PFSK-1 (cell line): ENCODE measurements around the gene GFY. TPM values are rescaled to one million over a fixed set of nuclear protein-coding genes. Genes with fewer than 3 reads are reported as not detected.

Experiments used
- FOXP2 ChIP-seq: optimal IDR thresholded peaks from 2 replicates; pipeline ENCODE3; 2011; ENCODE audit warnings: borderline replicate concordance, control low read depth, inconsistent platforms; ENCODE audit not compliant: insufficient read depth; ENCODE audit errors: extremely low read length, extremely low read depth
- POLR2AphosphoS5 ChIP-seq: IDR thresholded peaks from 2 replicates; pipeline ENCODE4 v1.6.1; 2012; ENCODE audit warnings: low read depth, mild to moderate bottlenecking, control low read depth, low read length, moderate library complexity
- SIN3A ChIP-seq: IDR thresholded peaks from 2 replicates; pipeline ENCODE4 v1.6.1; 2012; ENCODE audit warnings: mild to moderate bottlenecking, low read length, moderate library complexity, borderline replicate concordance; ENCODE audit not compliant: insufficient read depth
- TAF1 ChIP-seq: IDR thresholded peaks from 2 replicates; pipeline ENCODE4 v1.6.1; 2012; ENCODE audit warnings: low read length, control low read depth, borderline replicate concordance; ENCODE audit not compliant: insufficient read depth
- polyA plus RNA-seq: library from polyadenylated mRNA; unstranded; fragments of >200 nt; gene quantifications from one replicate; pipeline ENCODE4 v1.2.1, GENCODE V29; 2012; ENCODE audit warnings: low read depth, missing spikeins; ENCODE audit not compliant: insufficient read length
- TF ChIP-seq, protein P1 (sequence below), 2 experiments: IDR thresholded peaks; 2 replicates each; pipeline versions ENCODE4 v1.6.1 to v1.8.0; 2011 to 2012; ENCODE audit warnings: low read depth in 2 of 2, low read length in 2 of 2, control low read depth in 1 of 2, inconsistent platforms in 1 of 2, mild to moderate bottlenecking in 1 of 2, moderate library complexity in 1 of 2; ENCODE audit not compliant: insufficient read depth in 1 of 2

GFY gene, protein sequence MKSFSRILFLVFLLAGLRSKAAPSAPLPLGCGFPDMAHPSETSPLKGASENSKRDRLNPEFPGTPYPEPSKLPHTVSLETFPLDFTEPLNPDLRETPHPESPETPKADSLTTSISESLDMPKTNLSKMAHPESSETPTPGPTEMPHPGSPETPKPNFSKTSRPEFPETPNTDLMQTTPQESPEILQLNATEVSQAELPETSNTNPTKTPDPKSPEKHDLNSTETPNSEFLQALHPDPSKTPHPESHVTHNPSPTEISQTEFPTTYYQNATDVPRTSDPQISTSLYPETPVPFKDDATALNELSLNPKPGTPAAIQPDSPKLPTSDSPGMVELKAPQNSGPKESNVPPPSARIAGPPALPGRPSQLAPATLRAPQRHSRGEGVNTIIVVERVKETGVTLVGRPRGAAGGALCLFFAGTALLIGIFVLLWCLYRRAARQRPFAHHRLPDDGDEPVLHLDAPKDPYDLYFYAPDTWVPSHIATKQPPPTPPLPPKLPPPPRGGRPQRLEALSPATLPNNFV
- polyA plus RNA-seq, result not detected

DNA sequence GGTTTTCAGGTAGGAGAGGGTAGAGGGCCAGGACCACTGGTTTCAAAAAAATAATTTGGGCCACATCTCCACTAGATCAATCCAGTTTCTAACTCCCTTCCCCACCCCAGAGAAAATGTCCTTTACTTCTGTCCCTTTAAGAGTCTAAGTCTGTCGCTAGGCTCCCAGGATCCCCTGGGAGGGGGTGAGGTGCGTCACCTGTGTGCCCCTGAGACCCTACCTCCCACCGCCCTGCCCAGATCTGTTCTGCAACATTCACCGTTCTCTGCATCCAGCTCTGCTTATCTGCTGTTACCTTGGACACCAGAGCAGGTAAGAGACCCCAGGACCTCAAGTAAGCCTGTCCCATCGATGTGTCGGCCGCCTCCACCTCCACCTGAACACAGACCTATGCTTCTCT is at the start of gene GFY:
Gene GFY (plus strand): TSS at position 211 of the 400 bp plus-strand sequence. CDS start 1,043 bp downstream, outside the sequence.
- TF ChIP-seq SIN3A, result no peak
- TF ChIP-seq POLR2AphosphoS5, result no peak

DNA sequence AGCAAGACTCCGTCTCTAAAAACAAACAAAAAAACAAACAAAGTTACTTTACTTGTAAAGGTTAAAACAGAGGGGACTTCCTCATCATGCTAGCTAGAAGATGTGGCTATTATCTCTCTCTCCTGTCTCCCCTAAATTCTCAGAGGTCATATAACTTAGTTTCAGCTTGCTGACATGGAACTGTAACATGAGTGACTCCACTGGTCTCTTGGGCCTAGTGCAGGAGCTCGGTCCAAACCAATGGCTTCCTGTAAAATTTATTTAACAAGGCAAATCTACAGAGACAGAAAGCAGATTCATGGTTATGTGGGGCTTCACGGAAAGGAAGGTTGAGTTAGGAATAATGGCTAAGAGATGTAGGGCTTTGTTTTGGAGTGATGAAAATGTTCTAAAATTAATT is 46.7 kb upstream of the GFY start:
- TF ChIP-seq SIN3A (no peak), TAF1 (no peak), FOXP2 (no peak), POLR2AphosphoS5 (no peak)
- TF ChIP-seq, protein P1, sequence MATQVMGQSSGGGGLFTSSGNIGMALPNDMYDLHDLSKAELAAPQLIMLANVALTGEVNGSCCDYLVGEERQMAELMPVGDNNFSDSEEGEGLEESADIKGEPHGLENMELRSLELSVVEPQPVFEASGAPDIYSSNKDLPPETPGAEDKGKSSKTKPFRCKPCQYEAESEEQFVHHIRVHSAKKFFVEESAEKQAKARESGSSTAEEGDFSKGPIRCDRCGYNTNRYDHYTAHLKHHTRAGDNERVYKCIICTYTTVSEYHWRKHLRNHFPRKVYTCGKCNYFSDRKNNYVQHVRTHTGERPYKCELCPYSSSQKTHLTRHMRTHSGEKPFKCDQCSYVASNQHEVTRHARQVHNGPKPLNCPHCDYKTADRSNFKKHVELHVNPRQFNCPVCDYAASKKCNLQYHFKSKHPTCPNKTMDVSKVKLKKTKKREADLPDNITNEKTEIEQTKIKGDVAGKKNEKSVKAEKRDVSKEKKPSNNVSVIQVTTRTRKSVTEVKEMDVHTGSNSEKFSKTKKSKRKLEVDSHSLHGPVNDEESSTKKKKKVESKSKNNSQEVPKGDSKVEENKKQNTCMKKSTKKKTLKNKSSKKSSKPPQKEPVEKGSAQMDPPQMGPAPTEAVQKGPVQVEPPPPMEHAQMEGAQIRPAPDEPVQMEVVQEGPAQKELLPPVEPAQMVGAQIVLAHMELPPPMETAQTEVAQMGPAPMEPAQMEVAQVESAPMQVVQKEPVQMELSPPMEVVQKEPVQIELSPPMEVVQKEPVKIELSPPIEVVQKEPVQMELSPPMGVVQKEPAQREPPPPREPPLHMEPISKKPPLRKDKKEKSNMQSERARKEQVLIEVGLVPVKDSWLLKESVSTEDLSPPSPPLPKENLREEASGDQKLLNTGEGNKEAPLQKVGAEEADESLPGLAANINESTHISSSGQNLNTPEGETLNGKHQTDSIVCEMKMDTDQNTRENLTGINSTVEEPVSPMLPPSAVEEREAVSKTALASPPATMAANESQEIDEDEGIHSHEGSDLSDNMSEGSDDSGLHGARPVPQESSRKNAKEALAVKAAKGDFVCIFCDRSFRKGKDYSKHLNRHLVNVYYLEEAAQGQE (IDR thresholded peaks at IDR 0.05; ENCODE audit: insufficient read depth in 1 of 2, low read depth in 2 of 2, low read length in 2 of 2), result no peak

DNA sequence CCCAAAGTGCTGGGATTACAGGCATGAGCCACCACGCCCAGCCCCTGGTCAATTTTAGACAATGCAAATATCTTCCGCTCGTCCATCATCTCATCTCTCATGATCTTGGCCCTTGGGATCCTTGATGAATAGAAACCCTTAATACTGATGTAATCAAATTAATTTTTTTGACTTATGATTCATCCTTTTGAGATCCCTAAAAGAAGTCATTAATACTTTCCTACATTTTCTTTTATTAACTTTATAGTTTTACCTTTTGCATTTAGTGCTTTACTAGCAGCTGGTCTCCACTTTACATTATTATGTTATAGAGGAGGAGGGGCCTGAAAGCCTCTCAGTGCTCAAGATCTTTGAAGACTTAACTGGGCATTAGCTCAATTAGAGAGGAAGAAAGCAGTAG is 44.8 kb upstream of the GFY start:
- TF ChIP-seq POLR2AphosphoS5, result no peak
- TF ChIP-seq SIN3A, result no peak
- TF ChIP-seq, protein P1 (IDR thresholded peaks at IDR 0.05; ENCODE audit: insufficient read depth in 1 of 2, low read depth in 2 of 2, low read length in 2 of 2), result no peak
- TF ChIP-seq TAF1, result no peak
- TF ChIP-seq FOXP2, result no peak

DNA sequence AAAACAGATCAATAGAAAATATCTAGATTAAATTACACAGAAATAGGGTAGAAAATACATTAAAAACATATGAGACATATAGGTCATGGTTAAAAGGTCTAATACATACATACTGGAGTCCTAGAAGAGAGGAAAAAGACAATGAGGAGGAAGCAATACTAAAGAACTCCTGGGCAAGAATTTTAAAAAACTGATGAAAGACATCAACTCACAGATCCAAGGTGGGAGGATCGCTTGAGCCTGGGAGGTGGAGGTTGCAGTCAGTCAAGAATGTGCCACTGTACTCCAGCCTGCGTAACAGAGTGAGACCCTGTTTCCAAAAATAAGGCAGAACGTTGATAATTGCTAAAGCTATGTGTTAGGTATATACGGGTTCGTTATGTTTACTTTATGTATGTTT is 42.5 kb upstream of the GFY start:
- no peak for TF ChIP-seq POLR2AphosphoS5
- TF ChIP-seq FOXP2, result no peak
- no peak for TF ChIP-seq TAF1
- TF ChIP-seq, protein P1 (IDR thresholded peaks at IDR 0.05; ENCODE audit: insufficient read depth in 1 of 2, low read depth in 2 of 2, low read length in 2 of 2), result no peak
- no peak for TF ChIP-seq SIN3A

DNA sequence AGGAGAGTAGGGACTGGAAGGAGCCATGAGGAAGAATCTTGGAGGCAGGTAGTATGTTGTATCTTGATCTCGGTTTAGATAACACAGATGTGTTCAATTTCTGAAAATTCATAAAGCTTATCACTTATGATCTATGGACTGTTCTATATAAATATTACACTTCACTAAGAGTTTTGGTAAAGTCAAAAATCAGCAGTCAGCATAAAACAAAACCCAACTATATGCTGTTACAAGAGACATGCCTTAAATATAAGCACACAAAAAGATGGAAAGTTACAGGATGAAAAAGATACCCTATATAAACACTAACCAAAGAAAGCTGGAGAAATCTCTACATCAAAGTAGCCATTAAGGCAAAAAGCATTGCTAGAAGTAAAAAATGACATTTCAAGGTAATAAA is 41.6 kb upstream of the GFY start:
- no peak for TF ChIP-seq TAF1
- no peak for TF ChIP-seq POLR2AphosphoS5
- TF ChIP-seq FOXP2, result no peak
- TF ChIP-seq SIN3A, result no peak
- TF ChIP-seq, protein P1 (IDR thresholded peaks at IDR 0.05; ENCODE audit: insufficient read depth in 1 of 2, low read depth in 2 of 2, low read length in 2 of 2), result no peak
